ENCODE measurements around the gene ADORA1. TPM values are rescaled to one million over a fixed set of nuclear protein-coding genes. Genes with fewer than 3 reads are reported as not detected.
A peak's percentile ranks its signal among the peaks of the same experiment; 100 is the strongest.

The ADORA1 gene
- total RNA-seq, 1 donor from 2014 or later, result 7.0 TPM

- Histone ChIP-seq H3K27me3 (ENCODE audit: control insufficient read depth, insufficient read depth, low read length) (no peaks in the 10 kb centered on the region), H3K4me3 (ENCODE audit: low read depth, low read length) (no peak overlapping the region), H3K36me3 (ENCODE audit: control insufficient read depth, insufficient read depth, low read length) (no peaks in the 10 kb centered on the region)
- no peak for TF ChIP-seq CTCF (IDR thresholded peaks at IDR 0.05; ENCODE audit: insufficient read depth, low read length, poor library complexity, severe bottlenecking)
- peak; percentile 96 for DNase-seq (ENCODE audit: low read depth)
Measured at GRCh38 chr1:203152158-203153034, 24.9 kb downstream of the ADORA1 start.

GRCh38 chr1:203153051-203153988 is 25.8 kb downstream of the ADORA1 start:
- Histone ChIP-seq H3K4me3 (ENCODE audit: low read depth, low read length) (no peak overlapping the region), H3K27me3 (ENCODE audit: control insufficient read depth, insufficient read depth, low read length) (no peaks in the 10 kb centered on the region), H3K36me3 (ENCODE audit: control insufficient read depth, insufficient read depth, low read length) (no peaks in the 10 kb centered on the region)
- no peak for DNase-seq (ENCODE audit: low read depth)
- TF ChIP-seq CTCF (IDR thresholded peaks at IDR 0.05; ENCODE audit: insufficient read depth, low read length, poor library complexity, severe bottlenecking), result no peak

GRCh38 chr1:203153989-203154821 is 26.7 kb downstream of the ADORA1 start:
- TF ChIP-seq CTCF (IDR thresholded peaks at IDR 0.05; ENCODE audit: insufficient read depth, low read length, poor library complexity, severe bottlenecking), result no peak
- H3K27me3 ChIP-seq (ENCODE audit: control insufficient read depth, insufficient read depth, low read length), result no peaks in the 10 kb centered on the region
- H3K4me3 ChIP-seq (ENCODE audit: low read depth, low read length), result no peak overlapping the region
- H3K36me3 ChIP-seq (ENCODE audit: control insufficient read depth, insufficient read depth, low read length), result no peaks in the 10 kb centered on the region
- no peak for DNase-seq (ENCODE audit: low read depth)

GRCh38 chr1:203156280-203156679 is 28.8 kb downstream of the ADORA1 start:
- no peaks in the 10 kb centered on the region for H3K27me3 ChIP-seq (ENCODE audit: control insufficient read depth, insufficient read depth, low read length)
- H3K36me3 ChIP-seq (ENCODE audit: control insufficient read depth, insufficient read depth, low read length), result no peaks in the 10 kb centered on the region
- DNase-seq (ENCODE audit: low read depth), result no peak
- no peak for TF ChIP-seq CTCF (IDR thresholded peaks at IDR 0.05; ENCODE audit: insufficient read depth, low read length, poor library complexity, severe bottlenecking)
- H3K4me3 ChIP-seq (ENCODE audit: low read depth, low read length), result no peak overlapping the region

GRCh38 chr1:203158423-203158822 is 30.9 kb downstream of the ADORA1 start:
- Histone ChIP-seq H3K4me3 (ENCODE audit: low read depth, low read length) (no peak overlapping the region), H3K27me3 (ENCODE audit: control insufficient read depth, insufficient read depth, low read length) (no peaks in the 10 kb centered on the region), H3K36me3 (ENCODE audit: control insufficient read depth, insufficient read depth, low read length) (no peaks in the 10 kb centered on the region)
- no peak for DNase-seq (ENCODE audit: low read depth)
- no peak for TF ChIP-seq CTCF (IDR thresholded peaks at IDR 0.05; ENCODE audit: insufficient read depth, low read length, poor library complexity, severe bottlenecking)

Measured in kidney epithelial cell (primary cell).